ENCODE data around the gene SLFN11.
"Not testable (repeated sequence)": the region's sequence is repeated elsewhere in the genome, so short reads cannot be mapped to it uniquely, and the experiment has no call there.

The SLFN11 gene

DNA sequence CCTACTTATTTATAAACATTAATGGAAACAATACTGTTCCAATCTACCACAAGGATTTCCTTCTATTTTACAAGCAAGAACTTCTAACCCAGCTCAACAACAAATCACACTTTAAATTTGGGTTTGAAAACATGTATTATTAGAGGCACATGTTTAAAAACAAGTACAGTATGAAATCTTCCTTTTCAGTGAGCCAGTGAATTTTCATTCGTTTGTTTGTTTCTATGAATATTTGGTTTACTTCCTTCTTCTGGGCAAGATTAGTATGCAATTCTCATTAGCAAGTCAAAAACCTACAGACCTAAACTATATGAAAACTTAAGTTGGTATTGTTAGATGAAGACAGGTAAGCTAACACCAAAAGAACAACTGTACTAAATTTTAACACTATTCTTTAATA is 33.1 kb upstream of the SLFN11 start:
- Histone ChIP-seq H3K4me3 (ENCODE audit: low read depth, low read length) (no peak overlapping the region), H3K79me2 (no peaks in the 10 kb centered on the region), H3K27ac (no peak overlapping the region), H3K4me1 (no peaks in the 10 kb centered on the region), H3K9ac (no peak overlapping the region), H2AFZ (no peak overlapping the region), H3K4me2 (ENCODE audit: low read length) (no peak overlapping the region), H3K36me3 (ENCODE audit: control insufficient read depth, insufficient read depth, low read length) (no peaks in the 10 kb centered on the region), H3K27me3 (ENCODE audit: control insufficient read depth, insufficient read depth, low read length) (no peaks in the 10 kb centered on the region), H3K9me3 (ENCODE audit: control insufficient read depth, low read length) (no peaks in the 10 kb centered on the region)
- TF ChIP-seq, protein P1, sequence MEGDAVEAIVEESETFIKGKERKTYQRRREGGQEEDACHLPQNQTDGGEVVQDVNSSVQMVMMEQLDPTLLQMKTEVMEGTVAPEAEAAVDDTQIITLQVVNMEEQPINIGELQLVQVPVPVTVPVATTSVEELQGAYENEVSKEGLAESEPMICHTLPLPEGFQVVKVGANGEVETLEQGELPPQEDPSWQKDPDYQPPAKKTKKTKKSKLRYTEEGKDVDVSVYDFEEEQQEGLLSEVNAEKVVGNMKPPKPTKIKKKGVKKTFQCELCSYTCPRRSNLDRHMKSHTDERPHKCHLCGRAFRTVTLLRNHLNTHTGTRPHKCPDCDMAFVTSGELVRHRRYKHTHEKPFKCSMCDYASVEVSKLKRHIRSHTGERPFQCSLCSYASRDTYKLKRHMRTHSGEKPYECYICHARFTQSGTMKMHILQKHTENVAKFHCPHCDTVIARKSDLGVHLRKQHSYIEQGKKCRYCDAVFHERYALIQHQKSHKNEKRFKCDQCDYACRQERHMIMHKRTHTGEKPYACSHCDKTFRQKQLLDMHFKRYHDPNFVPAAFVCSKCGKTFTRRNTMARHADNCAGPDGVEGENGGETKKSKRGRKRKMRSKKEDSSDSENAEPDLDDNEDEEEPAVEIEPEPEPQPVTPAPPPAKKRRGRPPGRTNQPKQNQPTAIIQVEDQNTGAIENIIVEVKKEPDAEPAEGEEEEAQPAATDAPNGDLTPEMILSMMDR (IDR thresholded peaks at IDR 0.05): no peak

DNA sequence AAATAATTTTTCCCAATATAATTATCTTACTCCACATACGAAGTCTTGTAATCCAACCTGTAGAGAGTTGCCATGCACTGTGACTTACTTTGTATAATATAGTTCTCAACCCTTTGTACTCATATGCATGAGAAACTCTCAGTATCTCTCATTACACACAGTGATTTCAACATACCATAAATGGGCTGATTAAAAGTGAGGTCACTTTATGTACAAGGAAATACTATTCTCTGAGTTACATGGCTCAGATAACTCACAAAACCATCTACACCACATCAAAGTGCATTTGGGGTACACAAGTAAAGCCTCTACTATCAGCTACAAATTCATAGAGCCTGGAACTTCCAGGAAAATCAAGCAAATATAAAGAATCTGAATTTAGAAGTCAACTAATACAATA is 30.9 kb upstream of the SLFN11 start:
- no peaks in the 10 kb centered on the region for H3K79me2 ChIP-seq
- no peak overlapping the region for H2AFZ ChIP-seq
- TF ChIP-seq, protein P1 (IDR thresholded peaks at IDR 0.05): no peak

DNA sequence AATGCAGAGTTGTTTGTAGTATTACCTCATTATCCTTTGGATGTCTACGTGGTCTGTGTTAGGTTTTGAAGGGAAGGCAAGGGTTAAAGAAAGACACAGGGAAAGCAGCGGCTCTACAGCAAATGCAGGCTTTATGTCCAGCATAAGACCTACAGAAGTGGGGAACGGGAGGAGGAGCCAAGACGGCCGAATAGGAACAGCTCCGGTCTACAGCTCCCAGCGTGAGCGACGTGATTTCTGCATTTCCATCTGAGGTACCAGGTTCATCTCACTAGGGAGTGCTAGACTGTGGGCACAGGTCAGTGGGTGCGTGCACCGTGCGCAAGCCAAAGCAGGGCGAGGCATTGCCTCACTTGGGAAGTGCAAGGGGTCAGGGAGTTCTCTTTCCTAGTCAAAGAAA is 20.4 kb upstream of the SLFN11 start:
- not testable (repeated sequence) for H3K27ac ChIP-seq, H3K4me1 ChIP-seq

More for the DNA sequence above, 30.9 kb upstream of the SLFN11 start:
- H3K27me3 ChIP-seq (ENCODE audit: control insufficient read depth, insufficient read depth, low read length): no peaks in the 10 kb centered on the region
- H3K9ac ChIP-seq: no peak overlapping the region
- no peak overlapping the region for H3K4me2 ChIP-seq (ENCODE audit: low read length)
- no peak overlapping the region for H3K27ac ChIP-seq
- no peak overlapping the region for H3K4me3 ChIP-seq (ENCODE audit: low read depth, low read length)
- no peaks in the 10 kb centered on the region for H3K36me3 ChIP-seq (ENCODE audit: control insufficient read depth, insufficient read depth, low read length)
- H3K4me1 ChIP-seq: no peaks in the 10 kb centered on the region
- no peaks in the 10 kb centered on the region for H3K9me3 ChIP-seq (ENCODE audit: control insufficient read depth, low read length)

DNA sequence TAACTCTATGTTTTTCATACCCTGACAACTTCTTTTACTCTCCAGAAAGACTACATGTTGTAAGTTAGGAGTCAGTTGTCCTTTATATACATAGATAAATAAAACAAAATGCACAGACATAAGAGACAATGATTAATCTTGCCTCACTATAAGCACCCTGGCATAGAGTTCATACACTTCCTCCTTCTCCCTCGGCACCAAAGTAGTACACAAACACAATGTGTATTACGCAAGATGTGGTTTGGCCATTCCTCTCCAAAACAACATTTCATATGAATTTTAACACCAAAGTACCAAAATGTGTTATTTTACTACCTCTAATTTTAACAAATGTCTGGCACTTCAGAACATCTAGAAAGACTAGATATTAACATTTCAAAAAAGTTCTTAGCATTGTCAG is 17.2 kb upstream of the SLFN11 start:
- Histone ChIP-seq H3K4me3 (ENCODE audit: low read depth, low read length) (no peak overlapping the region), H3K9me3 (ENCODE audit: control insufficient read depth, low read length) (no peaks in the 10 kb centered on the region), H3K79me2 (no peaks in the 10 kb centered on the region), H3K27me3 (ENCODE audit: control insufficient read depth, insufficient read depth, low read length) (no peaks in the 10 kb centered on the region), H3K36me3 (ENCODE audit: control insufficient read depth, insufficient read depth, low read length) (no peaks in the 10 kb centered on the region), H3K9ac (no peak overlapping the region), H2AFZ (no peak overlapping the region), H3K4me2 (ENCODE audit: low read length) (no peak overlapping the region), H3K27ac (no peak overlapping the region), H3K4me1 (no peaks in the 10 kb centered on the region)
- TF ChIP-seq, protein P1 (IDR thresholded peaks at IDR 0.05): no peak

More for the DNA sequence above, 20.4 kb upstream of the SLFN11 start:
- not testable (repeated sequence) for H3K79me2 ChIP-seq; H3K27me3 ChIP-seq (ENCODE audit: control insufficient read depth, insufficient read depth, low read length); H2AFZ ChIP-seq; H3K9ac ChIP-seq; H3K4me3 ChIP-seq (ENCODE audit: low read depth, low read length); H3K9me3 ChIP-seq (ENCODE audit: control insufficient read depth, low read length); H3K36me3 ChIP-seq (ENCODE audit: control insufficient read depth, insufficient read depth, low read length); H3K4me2 ChIP-seq (ENCODE audit: low read length)

DNA sequence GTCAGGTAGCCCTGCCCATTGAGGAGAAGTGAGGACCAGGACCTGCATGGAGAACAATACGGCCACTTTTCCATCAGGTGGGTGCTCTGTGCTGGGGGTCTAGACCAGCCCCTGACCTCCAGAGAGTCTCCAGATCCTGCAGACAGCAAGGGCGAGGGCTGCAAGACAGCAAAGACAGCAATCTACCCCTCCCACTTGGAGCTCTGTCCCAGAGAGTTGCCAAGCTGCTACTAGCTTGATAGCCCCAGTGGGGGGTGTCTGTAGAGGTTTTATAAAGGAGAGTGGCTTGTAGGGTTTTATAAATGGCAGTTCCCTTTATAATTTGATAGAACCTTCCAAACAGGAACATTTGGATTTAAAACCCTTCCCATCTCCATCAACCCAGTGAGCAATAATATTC is 16.7 kb upstream of the SLFN11 start:
- TF ChIP-seq, protein P1 (IDR thresholded peaks at IDR 0.05): no peak
- H3K27ac ChIP-seq: no peak overlapping the region
- no peak overlapping the region for H3K9ac ChIP-seq
- no peak overlapping the region for H3K4me2 ChIP-seq (ENCODE audit: low read length)
- H2AFZ ChIP-seq: no peak overlapping the region
- H3K27me3 ChIP-seq (ENCODE audit: control insufficient read depth, insufficient read depth, low read length): no peaks in the 10 kb centered on the region
- H3K4me3 ChIP-seq (ENCODE audit: low read depth, low read length): no peak overlapping the region
- H3K4me1 ChIP-seq: no peaks in the 10 kb centered on the region
- H3K36me3 ChIP-seq (ENCODE audit: control insufficient read depth, insufficient read depth, low read length): no peaks in the 10 kb centered on the region
- no peaks in the 10 kb centered on the region for H3K9me3 ChIP-seq (ENCODE audit: control insufficient read depth, low read length)
- H3K79me2 ChIP-seq: no peaks in the 10 kb centered on the region

Data from parathyroid adenoma (tissue), 2 donors.